K562 (cell line): Measurements from ENCODE around the gene DGKB. TPM values are rescaled to one million over a fixed set of nuclear protein-coding genes. Genes with fewer than 3 reads are reported as not detected.

Source experiments
- ATAC-seq: fragments of 200-7000 bp; cut with Tn5 transposase; 3 replicates; pipeline ENCODE4 v1.9.1; 2020; ENCODE audit warnings: moderate library complexity
- BruUV-seq: library from RNA; stranded (reverse); fragments of 400-500 nt; replicated peaks from 2 replicates; lab custom pipeline; 2021; lab: Mats Ljungman, UMichigan
- CTCF ChIA-PET: fragments of 300-600 bp; formaldehyde crosslinking; extraction: SDS; loops from one replicate; lab custom pipeline; 2021; ENCODE audit warnings: low intra/inter-chr PET ratio; lab: Yijun Ruan, JAX
- POLR2A ChIA-PET: fragments of 300-600, 350-650 bp; sonication (Branson Sonifier 250); formaldehyde crosslinking; extraction: SDS; loops from one replicate; lab custom pipeline; 2021; ENCODE audit warnings: antibody characterized with exemption, inconsistent platforms; lab: Yijun Ruan, JAX
- DNase-seq, 4 experiments: peaks; one replicate each; pipeline versions ENCODE4 v3.0.0 to v3.0.0-alpha.2; 2011 to 2018; ENCODE audit warnings: low spot score in 3 of 4, mixed read lengths in 3 of 4; ENCODE audit errors: extremely low read depth in 1 of 4
- FAIRE-seq: peaks from 2 replicates; lab custom pipeline; 2011; peaks lifted over from hg19 to GRCh38; lab: Jason Lieb, UNC
- H2AFZ ChIP-seq: 2 replicates; pipeline ENCODE4 v1.6.0; 2011; ENCODE audit warnings: low read depth, low read length, control low read depth, inconsistent platforms
- H3K27ac ChIP-seq: fragments of 200-600 bp; 3 replicates; pipeline ENCODE4 v1.8.0; 2011; ENCODE audit warnings: low read depth, mild to moderate bottlenecking, control low read depth, inconsistent platforms, low read length, moderate library complexity, mixed read lengths; ENCODE audit errors: extremely low read depth
- H3K27me3 ChIP-seq, 2 experiments: fragments of 300-600 bp in 1 of 2; 2 replicates in 1 of 2; 3 replicates in 1 of 2; pipeline versions ENCODE4 v1.6.0 to v1.8.0; 2011; ENCODE audit warnings: inconsistent platforms in 2 of 2, low read length in 2 of 2, mild to moderate bottlenecking in 1 of 2, mixed read lengths in 1 of 2, moderate library complexity in 1 of 2; ENCODE audit not compliant: control insufficient read depth in 2 of 2, insufficient read depth in 2 of 2
- H3K36me3 ChIP-seq: fragments of 300-600 bp; 3 replicates; pipeline ENCODE4 v1.8.0; 2011; ENCODE audit warnings: mild to moderate bottlenecking, low read length, inconsistent platforms; ENCODE audit not compliant: control insufficient read depth, insufficient read depth
- H3K4me1 ChIP-seq, 2 experiments: fragments of 200-600 bp in 1 of 2; replicated peaks in 1 of 2; 2 replicates in 1 of 2; 3 replicates in 1 of 2; pipeline versions ENCODE4 v1.5.1 to v1.8.0; 2011; ENCODE audit warnings: inconsistent platforms in 2 of 2, low read length in 2 of 2, mild to moderate bottlenecking in 1 of 2, mixed read lengths in 1 of 2, moderate library complexity in 1 of 2; ENCODE audit not compliant: control insufficient read depth in 2 of 2, insufficient read depth in 2 of 2
- H3K4me2 ChIP-seq: 2 replicates; pipeline ENCODE4 v1.6.1; 2011; ENCODE audit warnings: low read length, control low read depth, inconsistent platforms, mixed read lengths; ENCODE audit not compliant: insufficient read depth
- H3K4me3 ChIP-seq: fragments of 200-600 bp; sonication (generic), shearing (Covaris generic); 2 replicates; pipeline ENCODE4 v1.5.1; 2016; ENCODE audit warnings: control low read depth, inconsistent platforms
- H3K79me2 ChIP-seq: fragments of 200-600 bp; 3 replicates; pipeline ENCODE4 v1.8.0; 2011; ENCODE audit warnings: low read length, inconsistent platforms; ENCODE audit not compliant: control insufficient read depth, insufficient read depth
- H3K9ac ChIP-seq, 2 experiments: 2 replicates each; pipeline versions ENCODE4 v1.6.0 to v1.6.1; 2011; ENCODE audit warnings: low read depth in 2 of 2, low read length in 2 of 2, control low read depth in 1 of 2, inconsistent platforms in 1 of 2, mild to moderate bottlenecking in 1 of 2, mixed read lengths in 1 of 2; ENCODE audit not compliant: insufficient read depth in 1 of 2
- H3K9me1 ChIP-seq: one replicate; pipeline ENCODE4 v1.6.0; 2011; ENCODE audit warnings: inconsistent platforms, mild to moderate bottlenecking, low read length, moderate library complexity; ENCODE audit not compliant: control insufficient read depth, insufficient read depth
- H3K9me3 ChIP-seq: replicated peaks from 2 replicates; pipeline ENCODE4 v1.5.1; 2011; ENCODE audit warnings: low read depth, low read length, inconsistent platforms; ENCODE audit not compliant: control insufficient read depth, insufficient read depth
- H4K20me1 ChIP-seq: replicated peaks from 2 replicates; pipeline ENCODE4 v1.6.1; 2011; ENCODE audit warnings: low read length, inconsistent platforms, mixed read lengths; ENCODE audit not compliant: control insufficient read depth, insufficient read depth
- DDX20 ChIP-seq: fragments of 450-650 bp; IDR thresholded peaks from 2 replicates; pipeline ENCODE4 v1.6.1; 2016; ENCODE audit warnings: missing genetic modification characterization, low read depth, mild to moderate bottlenecking, missing compliant biosample characterization, moderate library complexity
- ELK3 ChIP-seq: fragments of 450-650 bp; formaldehyde crosslinking; IDR thresholded peaks from 2 replicates; pipeline ENCODE4 v1.4.0; 2020; ENCODE audit warnings: mild to moderate bottlenecking
- KLF6 ChIP-seq: fragments of 250-450 bp; sonication (Bioruptor Pico); IDR thresholded peaks from 2 replicates; pipeline ENCODE4 v1.4.0; 2020; ENCODE audit warnings: mild to moderate bottlenecking, moderate library complexity, borderline replicate concordance
- MNT ChIP-seq, 2 experiments: fragments of 450-650 bp; conservative IDR thresholded peaks; 2 replicates each; pipeline ENCODE4 v1.6.1; 2017; ENCODE audit warnings: mild to moderate bottlenecking in 2 of 2, moderate library complexity in 2 of 2
- NEUROD1 ChIP-seq: fragments of 150-350 bp; IDR thresholded peaks from 2 replicates; pipeline ENCODE4 v1.6.1; 2014; ENCODE audit warnings: borderline replicate concordance, low read length, low read depth; ENCODE audit not compliant: partially characterized antibody
- NKRF ChIP-seq: fragments of 450-650 bp; IDR thresholded peaks from 2 replicates; pipeline ENCODE4 v1.6.1; 2016; ENCODE audit warnings: borderline replicate concordance
- THRA ChIP-seq: fragments of 450-650 bp; IDR thresholded peaks from 2 replicates; pipeline ENCODE4 v1.6.1; 2017; ENCODE audit warnings: mild to moderate bottlenecking, moderate library complexity
- ZNF592 ChIP-seq: fragments of 450-650 bp; IDR thresholded peaks from 2 replicates; pipeline ENCODE4 v1.6.1; 2017; ENCODE audit warnings: antibody characterized with exemption, mild to moderate bottlenecking
- ZNF780A ChIP-seq: fragments of 250-450 bp; sonication (Bioruptor Pico); IDR thresholded peaks from 2 replicates; pipeline ENCODE4 v1.5.0; 2021; ENCODE audit warnings: mild to moderate bottlenecking
- WGBS: fragments of 100-300 bp; shearing (Covaris generic); methylation state at CpG from one replicate; pipeline ENCODE4 v1.1.6; 2016; ENCODE audit warnings: low coverage, mixed read lengths; ENCODE audit not compliant: insufficient coverage; ENCODE audit errors: missing lambda C conversion rate; 5-methylcytosine and 5-hydroxymethylcytosine counted together
- in situ Hi-C: fragments of 300-500 bp; cut with MboI; formaldehyde crosslinking; loops from 4 replicates; pipeline ENCODE4 v1.15.0; 2018; ENCODE audit warnings: inconsistent platforms, mixed read lengths
- intact Hi-C: fragments of 100-400 bp; cut with micrococcal nuclease; formaldehyde crosslinking; loops from 2 replicates; pipeline ENCODE4 v1.14.2; 2022
- polyA plus RNA-seq, 8 experiments: library from polyadenylated mRNA; depleted of rRNA in 4 of 8; stranded (reverse) in 5 of 8; unstranded in 3 of 8; fragments of >200 nt; fragmentation: Nextera tagmentation in 2 of 8; fragmentation: Illumina TruSeq in 1 of 8; extraction: Ambion mirVana in 2 of 8; extraction: Trizol in 1 of 8; gene quantifications; 2 replicates each; pipeline versions ENCODE4 v1.2.1 to v1.2.3, GENCODE V29; 2011 to 2014; ENCODE audit warnings: inconsistent platforms in 1 of 8, missing spikeins in 1 of 8
- total RNA-seq, 7 experiments: library from RNA; depleted of rRNA in 6 of 7; stranded (reverse); fragments of >200 nt in 6 of 7; fragmentation: Illumina TruSeq in 2 of 7; extraction: Trizol in 2 of 7; gene quantifications; 2 replicates each; pipeline versions ENCODE4 v1.2.1 to v1.2.3, GENCODE V29; 2011 to 2021; ENCODE audit warnings: low replicate concordance in 1 of 7

The DGKB gene
- total and polyA plus RNA-seq, 9 of the 15 experiments (the other 6 are each of a cell fraction or from before 2014, with no cell fraction given) = 0.01 TPM; not detected in 8

- DNase-seq (no peak), ATAC-seq (no peak), FAIRE-seq (no peak)
- no peaks in the 10 kb centered on the region for H3K79me2 ChIP-seq
- no peak overlapping the region for H3K9ac ChIP-seq
- no peaks in the 10 kb centered on the region for H3K27me3 ChIP-seq
- intact Hi-C loops (no loop called here), in situ Hi-C loops (no loop called here)
- H3K4me3 ChIP-seq = no peak overlapping the region
- H2AFZ ChIP-seq = no peak overlapping the region
- WGBS = 0% methylated on average over 2 of the region's 2 CpGs
- CTCF ChIA-PET = no interaction called here
- no peak overlapping the region for H3K4me2 ChIP-seq
- no peak overlapping the region for H3K27ac ChIP-seq
- no peaks in the 10 kb centered on the region for H3K9me3 ChIP-seq
- H4K20me1 ChIP-seq = no peaks in the 10 kb centered on the region
- no peaks in the 10 kb centered on the region for H3K4me1 ChIP-seq
- POLR2A ChIA-PET = interaction anchor here (1.4 kb wide), 1 partner anchor 10 kb away, joined by 3 read pairs; no protein-coding TSS in a partner anchor
- no peak for TF ChIP-seq ELK3 (CRISPR knock-in tag)
- TF ChIP-seq NEUROD1 = no peak
- no peak for TF ChIP-seq KLF6 (CRISPR knock-in tag)
- no peak for TF ChIP-seq ZNF592
- TF ChIP-seq NKRF = no peak
- TF ChIP-seq ZNF780A (CRISPR knock-in tag) = no peak
- TF ChIP-seq THRA = no peak
- TF ChIP-seq DDX20 = no peak
- no peak for TF ChIP-seq MNT (conservative IDR thresholded peaks at IDR 0.05)
- BruUV-seq = no TSS peak
- H3K36me3 ChIP-seq = no peaks in the 10 kb centered on the region
- no peaks in the 10 kb centered on the region for H3K9me1 ChIP-seq
Measured at GRCh38 chr7:14147532-14147931, 755.0 kb downstream of the DGKB start.
